Mesendoderm (in vitro differentiated cells): ENCODE results near the gene DDOST.

Experiments used
- DNase-seq: peaks from one replicate; pipeline ENCODE4 v3.0.0; 2013
- H2AK5ac ChIP-seq: 2 replicates; pipeline ENCODE4 v1.6.1; 2013; ENCODE audit warnings: low read length, inconsistent platforms
- H2BK120ac ChIP-seq: 2 replicates; pipeline ENCODE4 v1.6.1; 2013; ENCODE audit warnings: low read depth, mild to moderate bottlenecking, low read length, moderate library complexity, mixed read lengths
- H2BK15ac ChIP-seq: replicated peaks from 2 replicates; pipeline ENCODE4 v1.6.1; 2013; ENCODE audit warnings: low read depth, mild to moderate bottlenecking, moderate library complexity
- H2BK5ac ChIP-seq: 2 replicates; pipeline ENCODE4 v1.6.1; 2013; ENCODE audit warnings: low read length, inconsistent platforms
- H3K18ac ChIP-seq: 2 replicates; pipeline ENCODE4 v1.6.1; 2013; ENCODE audit warnings: mild to moderate bottlenecking, low read length, mixed read lengths
- H3K23ac ChIP-seq: one replicate; pipeline ENCODE4 v1.6.1; 2013; ENCODE audit warnings: low read length
- H3K27ac ChIP-seq: 2 replicates; pipeline ENCODE4 v1.5.1; 2013; ENCODE audit warnings: low read depth, mild to moderate bottlenecking, inconsistent platforms, low read length, moderate library complexity
- H3K27me3 ChIP-seq: 2 replicates; pipeline ENCODE4 v1.6.1; 2013; ENCODE audit warnings: low read length, control low read depth, mild to moderate bottlenecking, inconsistent platforms; ENCODE audit not compliant: insufficient read depth, poor library complexity
- H3K36me3 ChIP-seq: 2 replicates; pipeline ENCODE4 v1.6.1; 2013; ENCODE audit warnings: low read length, inconsistent platforms; ENCODE audit not compliant: control insufficient read depth, insufficient read depth
- H3K4ac ChIP-seq: one replicate; pipeline ENCODE4 v1.6.1; 2013; ENCODE audit warnings: low read depth, mild to moderate bottlenecking, low read length, moderate library complexity
- H3K4me1 ChIP-seq: 2 replicates; pipeline ENCODE4 v1.6.1; 2013; ENCODE audit warnings: low read depth, low read length, inconsistent platforms; ENCODE audit not compliant: control insufficient read depth
- H3K4me2 ChIP-seq: 2 replicates; pipeline ENCODE4 v1.6.1; 2013; ENCODE audit warnings: low read length
- H3K4me3 ChIP-seq: 2 replicates; pipeline ENCODE4 v1.5.1; 2013; ENCODE audit warnings: mild to moderate bottlenecking, low read length
- H3K56ac ChIP-seq: one replicate; pipeline ENCODE4 v1.6.1; 2013; ENCODE audit warnings: low read length
- H3K79me1 ChIP-seq: 2 replicates; pipeline ENCODE4 v1.6.1; 2013; ENCODE audit warnings: low read length, inconsistent platforms
- H3K79me2 ChIP-seq: 2 replicates; pipeline ENCODE4 v1.6.1; 2013; ENCODE audit warnings: mild to moderate bottlenecking, low read length; ENCODE audit not compliant: control insufficient read depth, insufficient read depth
- H3K9ac ChIP-seq: 2 replicates; pipeline ENCODE4 v1.6.1; 2013; ENCODE audit warnings: low read length, inconsistent platforms
- H4K5ac ChIP-seq: one replicate; pipeline ENCODE4 v1.6.1; 2013; ENCODE audit warnings: low read length
- H4K8ac ChIP-seq: one replicate; pipeline ENCODE4 v1.6.1; 2013; ENCODE audit warnings: low read depth, mild to moderate bottlenecking, control low read depth, low read length, moderate library complexity
- WGBS: extraction: QIAGEN DNeasy Blood & Tissue Kit; methylation state at CpG from one replicate; pipeline ENCODE4 v1.1.7; 2013; ENCODE audit warnings: low lambda C conversion rate, missing lambda C conversion rate; ENCODE audit not compliant: insufficient coverage; ENCODE audit errors: extremely low coverage; 5-methylcytosine and 5-hydroxymethylcytosine counted together

Gene DDOST

GRCh38 chr1:20630729-20631128 lies 30.4 kb downstream of the DDOST start:
- DNase-seq, result no peak

GRCh38 chr1:20626524-20626923 lies 34.6 kb downstream of the DDOST start:
- H3K9ac ChIP-seq, result no peak overlapping the region
- H2BK15ac ChIP-seq, result no peak overlapping the region
- peak overlapping the region; percentile 67 for H2AK5ac ChIP-seq
- no peak overlapping the region for H3K56ac ChIP-seq
- no peak overlapping the region for H3K4me2 ChIP-seq
- no peaks in the 10 kb centered on the region for H3K36me3 ChIP-seq
- H3K27me3 ChIP-seq, result no peaks in the 10 kb centered on the region
- peak; percentile 28 for DNase-seq
- whole genome bisulfite sequencing, result no CpG with 5 or more reads among the region's 1 CpG
- H3K4ac ChIP-seq, result no peak overlapping the region
- no peak overlapping the region for H2BK5ac ChIP-seq
- no peak overlapping the region for H4K8ac ChIP-seq
- no peaks in the 10 kb centered on the region for H3K79me2 ChIP-seq
- H2BK120ac ChIP-seq, result no peak overlapping the region
- no peak overlapping the region for H3K4me3 ChIP-seq
- no peak overlapping the region for H3K18ac ChIP-seq
- H4K5ac ChIP-seq, result no peak overlapping the region
- no peak overlapping the region for H3K27ac ChIP-seq
- no peak overlapping the region for H3K23ac ChIP-seq
- no peaks in the 10 kb centered on the region for H3K79me1 ChIP-seq
- H3K4me1 ChIP-seq, result no peaks in the 10 kb centered on the region

More at GRCh38 chr1:20630729-20631128, 30.4 kb downstream of the DDOST start:
- Histone ChIP-seq H3K27me3 (no peaks in the 10 kb centered on the region), H3K4ac (no peak overlapping the region), H4K5ac (no peak overlapping the region), H3K56ac (no peak overlapping the region), H2BK5ac (no peak overlapping the region), H3K23ac (no peak overlapping the region), H3K4me1 (peaks cover 2% of the 10 kb centered on the region), H2BK15ac (no peak overlapping the region), H3K4me3 (no peak overlapping the region), H3K36me3 (no peaks in the 10 kb centered on the region), H3K27ac (no peak overlapping the region), H3K79me2 (no peaks in the 10 kb centered on the region), H4K8ac (no peak overlapping the region), H3K79me1 (no peaks in the 10 kb centered on the region), H2BK120ac (no peak overlapping the region), H2AK5ac (no peak overlapping the region), H3K4me2 (no peak overlapping the region), H3K9ac (no peak overlapping the region), H3K18ac (no peak overlapping the region)
- WGBS, result no CpG with 5 or more reads among the region's 4 CpGs

GRCh38 chr1:20626098-20626427 lies 35.1 kb downstream of the DDOST start:
- Histone ChIP-seq H2BK5ac (no peak overlapping the region), H3K9ac (no peak overlapping the region), H2BK15ac (no peak overlapping the region), H3K4me2 (no peak overlapping the region), H3K4me1 (no peaks in the 10 kb centered on the region), H3K27ac (no peak overlapping the region), H3K79me2 (no peaks in the 10 kb centered on the region), H3K36me3 (no peaks in the 10 kb centered on the region), H4K8ac (no peak overlapping the region), H3K56ac (no peak overlapping the region), H3K79me1 (no peaks in the 10 kb centered on the region), H3K23ac (no peak overlapping the region), H3K18ac (no peak overlapping the region), H3K4me3 (no peak overlapping the region), H3K27me3 (no peaks in the 10 kb centered on the region), H2BK120ac (no peak overlapping the region), H3K4ac (no peak overlapping the region), H2AK5ac (no peak overlapping the region), H4K5ac (no peak overlapping the region)
- DNase-seq, result no peak
- WGBS, result 75% methylated on average over 1 of the region's 1 CpG

GRCh38 chr1:20625176-20626097 lies 35.7 kb downstream of the DDOST start:
- WGBS, result no CpG with 5 or more reads among the region's 3 CpGs
- Histone ChIP-seq H3K23ac (no peak overlapping the region), H4K8ac (no peak overlapping the region), H3K9ac (no peak overlapping the region), H3K56ac (no peak overlapping the region), H2AK5ac (no peak overlapping the region), H4K5ac (no peak overlapping the region), H3K4me1 (no peaks in the 10 kb centered on the region), H3K18ac (no peak overlapping the region), H3K4me3 (no peak overlapping the region), H3K79me1 (no peaks in the 10 kb centered on the region), H3K27ac (peak overlapping the region; percentile 25), H2BK15ac (no peak overlapping the region), H2BK5ac (peak overlapping the region; percentile 75), H3K4ac (no peak overlapping the region), H3K79me2 (no peaks in the 10 kb centered on the region), H2BK120ac (no peak overlapping the region), H3K27me3 (no peaks in the 10 kb centered on the region), H3K36me3 (no peaks in the 10 kb centered on the region), H3K4me2 (no peak overlapping the region)
- DNase-seq, result peak; percentile 69

- WGBS, result no CpG with 5 or more reads among the region's 1 CpG
- Histone ChIP-seq H4K5ac (no peak overlapping the region), H3K4me2 (no peak overlapping the region), H3K23ac (no peak overlapping the region), H2BK5ac (no peak overlapping the region), H3K27me3 (no peaks in the 10 kb centered on the region), H3K4ac (no peak overlapping the region), H3K56ac (no peak overlapping the region), H2BK15ac (no peak overlapping the region), H4K8ac (no peak overlapping the region), H3K36me3 (no peaks in the 10 kb centered on the region), H3K18ac (no peak overlapping the region), H2AK5ac (no peak overlapping the region), H3K27ac (no peak overlapping the region), H3K4me1 (no peaks in the 10 kb centered on the region), H2BK120ac (no peak overlapping the region), H3K4me3 (no peak overlapping the region), H3K9ac (no peak overlapping the region), H3K79me2 (no peaks in the 10 kb centered on the region), H3K79me1 (no peaks in the 10 kb centered on the region)
- DNase-seq, result no peak
Observed at GRCh38 chr1:20624709-20625108, 36.5 kb downstream of the DDOST start.

- WGBS, result no CpG with 5 or more reads among the region's 6 CpGs
- no peak overlapping the region for H4K8ac ChIP-seq
- H3K79me2 ChIP-seq, result no peaks in the 10 kb centered on the region
Observed at GRCh38 chr1:20621012-20621411, 40.2 kb downstream of the DDOST start.

More at GRCh38 chr1:20621012-20621411, 40.2 kb downstream of the DDOST start:
- no peak overlapping the region for H3K23ac ChIP-seq
- no peak overlapping the region for H3K18ac ChIP-seq
- H4K5ac ChIP-seq, result no peak overlapping the region
- no peaks in the 10 kb centered on the region for H3K36me3 ChIP-seq
- no peak overlapping the region for H2BK15ac ChIP-seq
- no peaks in the 10 kb centered on the region for H3K4me1 ChIP-seq
- H3K27me3 ChIP-seq, result no peaks in the 10 kb centered on the region
- H2AK5ac ChIP-seq, result no peak overlapping the region
- H3K79me1 ChIP-seq, result no peaks in the 10 kb centered on the region
- no peak overlapping the region for H2BK5ac ChIP-seq
- H2BK120ac ChIP-seq, result no peak overlapping the region
- H3K4ac ChIP-seq, result no peak overlapping the region
- H3K56ac ChIP-seq, result no peak overlapping the region
- no peak overlapping the region for H3K4me2 ChIP-seq
- H3K4me3 ChIP-seq, result no peak overlapping the region
- no peak overlapping the region for H3K27ac ChIP-seq
- H3K9ac ChIP-seq, result no peak overlapping the region
- no peak for DNase-seq
